BLaER1 (cell line): ENCODE measurements around the gene HPCAL4.

Experiments used
- H3K27ac ChIP-seq: shearing (Covaris generic); formaldehyde crosslinking; 2 replicates; pipeline ENCODE4 v1.8.1; 2022
- H3K27me3 ChIP-seq: shearing (Covaris generic); formaldehyde crosslinking; 2 replicates; pipeline ENCODE4 v1.8.1; 2022
- H3K36me3 ChIP-seq: shearing (Covaris generic); formaldehyde crosslinking; 2 replicates; pipeline ENCODE4 v1.8.1; 2022
- H3K4me1 ChIP-seq: shearing (Covaris generic); formaldehyde crosslinking; 2 replicates; pipeline ENCODE4 v1.8.1; 2022
- H3K4me2 ChIP-seq: shearing (Covaris generic); formaldehyde crosslinking; 2 replicates; pipeline ENCODE4 v1.8.1; 2022
- H3K4me3 ChIP-seq: shearing (Covaris generic); formaldehyde crosslinking; 2 replicates; pipeline ENCODE4 v1.8.1; 2022
- H3K9ac ChIP-seq: shearing (Covaris generic); formaldehyde crosslinking; 2 replicates; pipeline ENCODE4 v1.8.1; 2022
- H3K9me3 ChIP-seq: shearing (Covaris generic); formaldehyde crosslinking; 2 replicates; pipeline ENCODE4 v1.8.1; 2022
- H4K20me1 ChIP-seq: shearing (Covaris generic); formaldehyde crosslinking; 2 replicates; pipeline ENCODE4 v1.8.1; 2022
- Cebpa-rat ChIP-seq: shearing (Covaris generic); IDR thresholded peaks from 2 replicates; pipeline ENCODE4 v1.8.1; 2022

HPCAL4 gene

GRCh38 chr1:39656391-39656790, 34.8 kb downstream of the HPCAL4 start:
- no peaks in the 10 kb centered on the region for H3K36me3 ChIP-seq

DNA sequence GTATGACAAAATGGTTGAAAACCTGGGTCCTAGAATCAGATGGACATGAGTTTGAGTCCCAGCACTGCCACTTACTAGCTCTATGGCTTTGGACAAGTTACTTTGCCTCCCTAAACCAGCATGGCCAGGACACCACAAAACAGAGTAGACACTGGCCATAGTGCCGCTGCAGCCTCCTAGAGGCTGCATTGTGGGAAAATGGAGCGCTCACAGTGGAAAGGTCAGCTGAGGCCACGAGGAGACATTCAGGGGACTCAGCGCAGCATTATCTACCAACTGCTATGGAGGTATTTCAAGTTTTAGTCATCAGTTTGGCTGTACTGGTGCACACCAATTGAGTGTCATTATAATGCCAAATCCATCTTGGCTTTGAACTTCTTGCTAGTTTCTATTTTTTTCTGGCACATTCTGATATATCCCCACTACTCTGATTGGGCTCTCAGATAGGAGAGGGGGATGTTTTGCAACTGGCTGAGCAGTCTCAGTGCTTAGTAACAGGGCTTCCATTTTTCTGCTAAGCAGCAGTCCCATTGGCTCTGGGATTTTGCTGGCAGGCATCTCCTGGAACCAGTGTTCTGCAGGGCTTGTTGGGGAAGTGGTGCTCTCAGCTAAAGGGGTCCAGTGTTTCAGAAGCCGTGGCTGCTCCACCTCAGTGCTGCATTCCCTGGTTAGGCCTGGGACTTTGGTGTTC, 35.5 kb downstream of the HPCAL4 start:
- 0 out of 2 replicates have a peak overlapping the region, but pooled peaks have one; percentile 38 for H3K9ac ChIP-seq
- H3K9me3 ChIP-seq = no peaks in the 10 kb centered on the region
- no peak overlapping the region for H3K4me3 ChIP-seq
- H3K4me1 ChIP-seq = peaks cover 31% of the 10 kb centered on the region
- no peak for TF ChIP-seq Cebpa-rat
- H3K36me3 ChIP-seq = no peaks in the 10 kb centered on the region
- no peak overlapping the region for H3K27ac ChIP-seq
- no peaks in the 10 kb centered on the region for H3K27me3 ChIP-seq
- no peaks in the 10 kb centered on the region for H4K20me1 ChIP-seq
- no peak overlapping the region for H3K4me2 ChIP-seq

More at GRCh38 chr1:39656391-39656790, 34.8 kb downstream of the HPCAL4 start:
- H3K4me3 ChIP-seq = no peak overlapping the region
- no peaks in the 10 kb centered on the region for H3K27me3 ChIP-seq
- H3K9me3 ChIP-seq = no peaks in the 10 kb centered on the region
- H3K4me1 ChIP-seq = peaks cover 31% of the 10 kb centered on the region
- H3K4me2 ChIP-seq = 0 out of 2 replicates have a peak overlapping the region, but pooled peaks have one; percentile 51
- TF ChIP-seq Cebpa-rat = no peak
- peak overlapping the region; percentile 38; the same call in 1 of the 2 replicates for H3K9ac ChIP-seq
- peak overlapping the region; percentile 30; the same call in 1 of the 2 replicates for H3K27ac ChIP-seq
- no peaks in the 10 kb centered on the region for H4K20me1 ChIP-seq

DNA sequence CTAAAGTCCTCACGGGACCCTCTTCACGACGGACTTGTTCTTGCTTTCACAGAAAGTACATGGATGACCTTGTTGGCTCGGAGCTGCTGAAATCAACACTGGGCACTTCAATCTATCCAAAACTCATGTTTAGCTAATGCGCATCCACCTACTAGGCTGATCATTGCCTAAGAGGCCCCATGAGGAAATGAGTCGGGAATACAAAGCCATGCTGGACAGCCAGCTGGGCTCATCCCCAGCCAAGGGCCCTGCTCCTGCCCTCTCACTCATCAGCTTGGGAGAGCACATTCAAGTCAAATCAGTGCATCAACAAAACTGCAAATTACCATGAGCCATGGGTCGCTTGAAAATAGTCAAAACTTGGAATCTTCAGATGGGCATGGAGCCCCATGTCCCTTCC, 36.9 kb downstream of the HPCAL4 start:
- Histone ChIP-seq H3K9me3 (no peaks in the 10 kb centered on the region), H3K27ac (no peak overlapping the region), H3K4me2 (no peak overlapping the region), H3K36me3 (no peaks in the 10 kb centered on the region), H3K4me3 (no peak overlapping the region), H3K27me3 (no peaks in the 10 kb centered on the region), H4K20me1 (no peaks in the 10 kb centered on the region), H3K4me1 (peaks cover 31% of the 10 kb centered on the region), H3K9ac (no peak overlapping the region)
- TF ChIP-seq Cebpa-rat = no peak

GRCh38 chr1:39653546-39654031, 37.6 kb downstream of the HPCAL4 start:
- TF ChIP-seq Cebpa-rat = no peak
- Histone ChIP-seq H3K36me3 (no peaks in the 10 kb centered on the region), H3K9me3 (no peaks in the 10 kb centered on the region), H3K4me3 (no peak overlapping the region), H3K9ac (no peak overlapping the region), H3K4me1 (peaks cover 34% of the 10 kb centered on the region), H3K27ac (no peak overlapping the region), H4K20me1 (no peaks in the 10 kb centered on the region), H3K4me2 (no peak overlapping the region), H3K27me3 (no peaks in the 10 kb centered on the region)

- no peaks in the 10 kb centered on the region for H3K36me3 ChIP-seq
- H4K20me1 ChIP-seq = no peaks in the 10 kb centered on the region
- TF ChIP-seq Cebpa-rat = no peak
- no peaks in the 10 kb centered on the region for H3K27me3 ChIP-seq
- no peak overlapping the region for H3K9ac ChIP-seq
- H3K27ac ChIP-seq = no peak overlapping the region
- peaks cover 37% of the 10 kb centered on the region for H3K4me1 ChIP-seq
- H3K4me2 ChIP-seq = 0 out of 2 replicates have a peak overlapping the region, but pooled peaks have one; percentile 12
- H3K9me3 ChIP-seq = no peaks in the 10 kb centered on the region
- no peak overlapping the region for H3K4me3 ChIP-seq
These were observed 38.7 kb downstream of the HPCAL4 start for GRCh38 chr1:39652554-39652953.

DNA sequence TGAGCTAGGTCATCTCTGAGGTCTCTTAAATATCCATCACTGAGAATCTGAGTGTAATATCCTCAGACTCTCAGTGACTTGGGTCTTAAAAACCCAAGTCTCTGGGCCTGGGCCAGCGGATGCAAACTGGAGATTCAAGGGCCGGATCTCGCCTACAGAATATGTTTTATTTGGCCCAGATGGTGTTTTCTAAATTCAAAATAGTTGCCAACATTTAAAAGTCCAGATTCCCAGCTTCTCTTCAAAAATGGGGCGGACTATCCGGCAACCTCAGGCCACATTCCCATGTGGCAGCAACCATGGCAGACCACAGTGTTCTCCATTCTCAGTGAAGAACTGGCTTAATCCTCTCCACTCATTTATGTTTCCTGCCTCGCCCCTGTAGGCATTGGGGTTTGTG, 39.1 kb downstream of the HPCAL4 start:
- no peak overlapping the region for H3K27ac ChIP-seq
- no peaks in the 10 kb centered on the region for H3K36me3 ChIP-seq
- no peaks in the 10 kb centered on the region for H4K20me1 ChIP-seq
- no peak overlapping the region for H3K4me3 ChIP-seq
- no peak overlapping the region for H3K9ac ChIP-seq
- no peaks in the 10 kb centered on the region for H3K9me3 ChIP-seq
- no peaks in the 10 kb centered on the region for H3K27me3 ChIP-seq
- TF ChIP-seq Cebpa-rat = no peak
- H3K4me1 ChIP-seq = peaks cover 37% of the 10 kb centered on the region
- 0 out of 2 replicates have a peak overlapping the region, but pooled peaks have one; percentile 12 for H3K4me2 ChIP-seq

GRCh38 chr1:39650431-39650830, 40.8 kb downstream of the HPCAL4 start:
- peaks cover 46% of the 10 kb centered on the region for H3K4me1 ChIP-seq
- no peaks in the 10 kb centered on the region for H3K27me3 ChIP-seq
- no peaks in the 10 kb centered on the region for H3K9me3 ChIP-seq
- no peak overlapping the region for H3K4me2 ChIP-seq
- no peak for TF ChIP-seq Cebpa-rat
- H3K4me3 ChIP-seq = no peak overlapping the region
- H4K20me1 ChIP-seq = no peaks in the 10 kb centered on the region
- no peak overlapping the region for H3K27ac ChIP-seq
- no peaks in the 10 kb centered on the region for H3K36me3 ChIP-seq
- no peak overlapping the region for H3K9ac ChIP-seq

DNA sequence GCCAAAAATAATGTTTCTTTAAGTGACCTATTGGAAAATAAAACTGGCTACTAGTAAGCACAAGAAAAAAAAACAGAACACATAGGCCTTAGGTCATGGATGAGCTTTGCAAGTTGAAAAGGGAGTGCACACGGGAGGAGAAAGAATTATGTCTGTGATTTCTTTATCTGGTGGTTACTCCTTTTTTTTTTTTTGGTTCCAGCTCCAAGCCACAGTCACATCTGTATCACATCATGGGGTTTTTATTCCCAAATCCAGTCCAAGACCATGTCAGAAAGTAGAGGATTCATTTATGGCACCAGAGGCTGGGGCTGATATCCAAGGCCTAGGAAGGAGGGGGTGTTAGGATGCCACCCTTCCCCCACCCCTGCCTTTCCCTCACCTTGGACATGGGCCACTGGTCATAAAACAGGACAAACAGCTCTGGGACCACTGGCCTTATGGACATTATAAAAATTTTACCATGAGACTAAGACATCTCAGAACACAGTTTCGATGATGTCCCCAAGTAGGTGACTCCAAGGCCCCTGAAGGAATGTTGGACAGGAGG, 41.5 kb downstream of the HPCAL4 start:
- Histone ChIP-seq H3K9ac (no peak overlapping the region), H3K4me1 (peaks cover 53% of the 10 kb centered on the region), H3K4me2 (no peak overlapping the region), H3K9me3 (no peaks in the 10 kb centered on the region), H3K4me3 (no peak overlapping the region), H3K36me3 (no peaks in the 10 kb centered on the region), H3K27me3 (no peaks in the 10 kb centered on the region), H4K20me1 (no peaks in the 10 kb centered on the region), H3K27ac (no peak overlapping the region)
- no peak for TF ChIP-seq Cebpa-rat

DNA sequence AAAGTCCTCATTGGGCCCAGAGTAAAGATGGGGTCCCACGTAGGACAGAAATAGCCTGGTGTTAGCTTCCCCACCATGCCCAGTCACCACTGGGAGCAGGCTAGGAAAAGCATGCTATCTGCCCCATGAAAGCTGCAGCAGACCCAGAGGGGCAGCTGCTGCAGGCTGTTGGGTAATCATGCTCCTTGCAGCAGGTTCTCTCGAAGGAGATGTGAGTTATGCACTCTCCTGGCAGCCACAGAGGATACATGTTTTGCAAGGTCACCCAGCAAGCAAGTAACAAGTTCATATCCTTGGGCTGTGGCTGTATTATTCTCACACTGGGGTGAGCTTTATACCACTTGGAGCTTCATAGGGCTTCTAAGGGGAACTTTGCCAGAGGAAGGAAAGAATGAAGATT, 42.7 kb downstream of the HPCAL4 start:
- Histone ChIP-seq H4K20me1 (no peaks in the 10 kb centered on the region), H3K27me3 (no peaks in the 10 kb centered on the region), H3K27ac (no peak overlapping the region), H3K4me2 (peak overlapping the region; percentile 83), H3K36me3 (no peaks in the 10 kb centered on the region), H3K4me1 (peaks cover 63% of the 10 kb centered on the region), H3K9ac (no peak overlapping the region), H3K4me3 (no peak overlapping the region), H3K9me3 (no peaks in the 10 kb centered on the region)
- TF ChIP-seq Cebpa-rat = no peak

DNA sequence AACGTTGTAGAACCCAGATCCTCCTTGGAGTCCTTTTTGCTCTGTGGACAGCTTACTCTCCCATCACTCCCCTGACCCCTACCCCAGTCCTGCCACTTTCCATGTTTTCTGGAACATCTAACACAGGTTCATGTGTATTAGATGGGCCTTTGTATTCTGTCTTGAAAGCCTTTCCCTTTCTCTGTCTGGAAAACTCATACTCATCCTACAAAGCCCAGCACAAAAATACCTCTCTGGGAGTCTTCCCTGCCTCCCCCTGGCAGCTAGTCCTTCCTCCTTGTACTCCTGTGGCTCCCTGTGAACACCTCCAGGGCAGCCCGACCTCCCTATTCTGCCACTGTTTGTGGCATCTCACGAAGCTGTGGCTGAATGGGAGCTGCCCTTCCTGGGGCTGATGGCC, 44.0 kb downstream of the HPCAL4 start:
- peaks cover 67% of the 10 kb centered on the region for H3K4me1 ChIP-seq
- TF ChIP-seq Cebpa-rat = no peak
- no peaks in the 10 kb centered on the region for H3K36me3 ChIP-seq
- peak overlapping the region; percentile 74 for H3K27ac ChIP-seq
- H3K9me3 ChIP-seq = no peaks in the 10 kb centered on the region
- H4K20me1 ChIP-seq = no peaks in the 10 kb centered on the region
- H3K9ac ChIP-seq = peak overlapping the region; percentile 41
- H3K4me2 ChIP-seq = peak overlapping the region; percentile 83
- no peak overlapping the region for H3K4me3 ChIP-seq
- no peaks in the 10 kb centered on the region for H3K27me3 ChIP-seq
